ENCODE data around the gene FOXP1.

- TF ChIP-seq CTCF (optimal IDR thresholded peaks at IDR 0.05 in 1 of 3, IDR thresholded peaks at IDR 0.05 in 1 of 3, conservative IDR thresholded peaks at IDR 0.05 in 1 of 3; ENCODE audit: extremely low read depth in 1 of 3, insufficient read depth in 2 of 3, low read length in 3 of 3) (no peak), EZH2 (IDR thresholded peaks at IDR 0.05; ENCODE audit: low read length) (no peak)
Observed at GRCh38 chr3:71035886-71036285, 547.6 kb downstream of the FOXP1 start.

Measured in keratinocyte (primary cell).